ENCODE measurements around the gene VTI1B.

DNA sequence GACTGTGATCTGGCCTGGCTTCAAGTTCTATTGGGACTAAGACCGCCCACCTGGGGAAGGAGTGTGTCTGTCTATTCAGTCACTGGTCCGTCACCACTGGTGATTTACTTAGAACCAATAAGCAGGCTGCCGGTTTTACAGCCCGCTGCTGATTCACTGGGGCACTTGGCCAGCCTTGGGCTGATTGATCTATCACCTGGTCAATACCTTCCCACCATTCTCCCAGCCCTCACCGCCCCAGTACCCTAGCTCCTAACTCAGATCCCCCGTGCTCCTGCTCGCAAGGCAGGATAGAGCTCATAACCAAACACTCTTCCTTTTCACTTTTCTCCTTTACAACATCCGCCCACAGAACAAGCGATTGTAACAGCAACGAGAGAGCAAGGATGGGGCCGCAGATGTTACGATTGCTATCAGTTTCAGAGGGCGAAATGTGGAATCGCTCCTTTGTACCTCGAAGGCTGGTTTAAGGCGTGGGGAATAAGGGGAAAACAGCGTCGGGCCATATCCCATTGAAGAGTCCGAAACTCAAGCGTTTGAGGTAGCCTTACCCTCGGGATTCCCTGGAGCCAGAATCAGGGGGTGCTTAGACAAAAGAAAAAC is 20.5 kb upstream of the VTI1B start:
- TF ChIP-seq, protein P1, sequence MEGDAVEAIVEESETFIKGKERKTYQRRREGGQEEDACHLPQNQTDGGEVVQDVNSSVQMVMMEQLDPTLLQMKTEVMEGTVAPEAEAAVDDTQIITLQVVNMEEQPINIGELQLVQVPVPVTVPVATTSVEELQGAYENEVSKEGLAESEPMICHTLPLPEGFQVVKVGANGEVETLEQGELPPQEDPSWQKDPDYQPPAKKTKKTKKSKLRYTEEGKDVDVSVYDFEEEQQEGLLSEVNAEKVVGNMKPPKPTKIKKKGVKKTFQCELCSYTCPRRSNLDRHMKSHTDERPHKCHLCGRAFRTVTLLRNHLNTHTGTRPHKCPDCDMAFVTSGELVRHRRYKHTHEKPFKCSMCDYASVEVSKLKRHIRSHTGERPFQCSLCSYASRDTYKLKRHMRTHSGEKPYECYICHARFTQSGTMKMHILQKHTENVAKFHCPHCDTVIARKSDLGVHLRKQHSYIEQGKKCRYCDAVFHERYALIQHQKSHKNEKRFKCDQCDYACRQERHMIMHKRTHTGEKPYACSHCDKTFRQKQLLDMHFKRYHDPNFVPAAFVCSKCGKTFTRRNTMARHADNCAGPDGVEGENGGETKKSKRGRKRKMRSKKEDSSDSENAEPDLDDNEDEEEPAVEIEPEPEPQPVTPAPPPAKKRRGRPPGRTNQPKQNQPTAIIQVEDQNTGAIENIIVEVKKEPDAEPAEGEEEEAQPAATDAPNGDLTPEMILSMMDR (IDR thresholded peaks at IDR 0.05) = no peak
- TF ChIP-seq EZH2 (IDR thresholded peaks at IDR 0.05) = no peak
- no peak for TF ChIP-seq EZH2phosphoT487 (IDR thresholded peaks at IDR 0.05)

Data from neural progenitor cell (in vitro differentiated cells).